Measurements from ENCODE around the gene TSHR. TPM values are rescaled to one million over a fixed set of nuclear protein-coding genes. Genes with fewer than 3 reads are reported as not detected.
"Not testable (repeated sequence)": the region's sequence is repeated elsewhere in the genome, so short reads cannot be mapped to it uniquely, and the experiment has no call there.

Gene TSHR
- total RNA-seq, 1 experiment from 2014 or later: not detected

- DNase-seq (ENCODE audit: low read depth): no peak
Measured at GRCh38 chr14:80951491-80951890, 3.9 kb upstream of the TSHR start.

DNA sequence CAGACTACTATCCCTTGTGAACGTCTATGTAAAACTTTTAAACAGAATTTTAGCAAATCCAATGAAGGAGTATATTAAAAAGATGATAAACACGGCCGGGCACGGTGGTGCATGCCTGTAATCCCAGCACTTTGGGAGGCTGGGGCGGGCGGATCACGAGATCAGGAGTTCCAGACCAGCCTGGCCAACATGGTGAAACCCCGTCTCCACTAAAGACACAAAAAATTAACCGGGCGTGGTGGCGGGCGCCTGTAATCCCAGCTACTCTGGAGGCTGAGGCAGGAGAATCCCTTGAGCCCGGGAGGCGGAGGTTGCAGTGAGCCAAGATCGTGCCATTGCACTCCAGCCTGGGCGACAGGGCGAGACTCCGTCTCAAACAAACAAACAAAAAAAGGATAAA, 2.2 kb upstream of the TSHR start:
- DNase-seq (ENCODE audit: low read depth): not testable (repeated sequence)

DNA sequence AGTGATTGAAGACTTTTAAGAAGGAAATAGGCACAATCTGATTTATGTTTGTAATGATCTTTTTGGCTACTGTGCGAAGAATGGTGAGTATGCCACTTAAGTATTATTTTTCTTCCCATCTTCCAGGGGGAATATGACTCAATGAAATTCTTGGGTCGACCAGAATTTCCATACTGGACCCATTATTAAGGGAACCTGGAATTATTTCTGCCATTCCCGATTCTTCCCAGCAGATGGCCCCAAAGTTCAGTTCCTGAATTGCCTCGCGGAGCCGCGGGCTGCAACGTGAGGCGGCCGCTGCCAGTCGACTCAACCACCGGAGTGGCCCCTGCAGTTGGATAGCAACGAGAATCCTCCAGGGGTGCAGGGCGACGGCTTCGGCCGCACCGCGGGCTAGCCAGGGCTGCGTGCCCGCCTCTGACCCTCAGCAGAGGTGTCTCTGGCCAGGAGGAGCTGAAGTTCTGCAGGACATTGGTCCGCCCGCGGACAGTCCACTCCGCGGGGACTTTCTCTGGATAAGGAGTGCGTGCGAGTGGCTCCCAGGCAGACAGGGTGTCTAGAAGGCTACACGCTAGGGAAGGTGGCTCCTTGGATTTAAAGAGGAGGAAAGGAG, 628 bp upstream of the TSHR start:
- peak; percentile 80 for DNase-seq (ENCODE audit: low read depth)

- no peak for DNase-seq (ENCODE audit: low read depth)
Measured at GRCh38 chr14:80956102-80956501, 681 bp downstream of the TSHR start.

DNA sequence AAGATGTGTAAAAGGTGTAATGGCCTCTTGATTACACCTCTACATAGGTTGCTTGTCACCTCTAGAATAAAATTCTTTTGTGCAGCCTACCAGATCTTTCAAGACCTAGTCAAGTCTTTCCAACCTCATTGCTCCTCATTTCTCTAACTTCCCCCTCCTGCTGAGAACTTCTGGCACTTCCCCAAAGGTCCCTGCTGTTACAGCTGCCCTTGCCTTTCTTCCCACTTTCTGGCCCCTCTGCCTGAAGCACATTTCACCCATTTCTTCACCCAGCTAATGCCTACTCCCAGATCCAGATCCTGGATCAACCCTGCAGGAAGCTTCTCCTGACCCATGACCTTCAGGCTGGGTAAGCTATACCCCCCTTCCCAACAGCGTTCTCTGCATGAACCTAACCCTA, 1.5 kb downstream of the TSHR start:
- DNase-seq (ENCODE audit: low read depth): no peak

GRCh38 chr14:80957613-80958012, 2.2 kb downstream of the TSHR start:
- DNase-seq (ENCODE audit: low read depth): no peak

GRCh38 chr14:80958226-80958625, 2.8 kb downstream of the TSHR start:
- DNase-seq (ENCODE audit: low read depth): no peak

- no peak for DNase-seq (ENCODE audit: low read depth)
Measured at GRCh38 chr14:80958939-80959338, 3.5 kb downstream of the TSHR start.

DNA sequence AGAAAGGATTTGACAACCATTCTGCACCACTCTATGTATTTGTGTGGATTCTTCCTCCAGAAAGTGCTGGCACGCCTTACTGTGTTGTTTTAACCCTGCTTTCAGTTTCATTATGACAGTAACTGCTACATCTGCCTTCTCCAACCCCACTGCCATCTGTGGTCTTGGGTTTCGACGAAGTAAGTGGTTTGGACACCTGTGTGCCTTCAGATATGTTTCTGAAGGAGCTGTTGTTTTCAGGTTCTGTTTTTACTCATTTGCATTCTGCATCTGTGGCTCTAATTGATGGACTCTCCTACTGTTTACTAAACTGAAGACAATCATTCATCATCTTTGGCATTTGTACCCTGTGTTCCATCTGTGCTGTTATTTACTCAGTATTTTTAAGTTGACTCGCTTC, 4.1 kb downstream of the TSHR start:
- no peak for DNase-seq (ENCODE audit: low read depth)

GRCh38 chr14:80965037-80965436, 9.6 kb downstream of the TSHR start:
- no peak for DNase-seq (ENCODE audit: low read depth)

GRCh38 chr14:80973931-80974641, 18.7 kb downstream of the TSHR start:
- peak; percentile 7 for DNase-seq (ENCODE audit: low read depth)

- DNase-seq (ENCODE audit: low read depth): no peak
Measured at GRCh38 chr14:80974679-80975078, 19.3 kb downstream of the TSHR start.

DNA sequence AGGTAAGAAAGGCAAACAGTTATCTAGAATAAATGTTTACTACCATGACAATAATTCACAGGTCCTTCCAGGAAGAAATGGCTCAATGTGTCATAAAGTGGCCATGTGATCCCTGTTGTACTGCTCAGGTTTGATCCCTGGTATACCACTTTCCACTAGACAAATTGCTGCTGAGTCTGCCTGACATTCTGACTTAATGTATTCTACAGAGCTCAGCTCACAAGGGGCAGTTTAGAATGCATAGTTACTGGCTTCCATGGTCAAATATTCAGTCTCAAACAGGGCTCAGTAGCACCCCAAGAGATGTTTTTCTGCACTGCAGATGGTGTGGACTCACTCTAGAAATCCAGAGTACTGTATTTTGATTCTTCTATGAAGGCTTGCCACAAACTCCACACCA, 21.8 kb downstream of the TSHR start:
- no peak for DNase-seq (ENCODE audit: low read depth)

GRCh38 chr14:80978403-80978802, 23.0 kb downstream of the TSHR start:
- no peak for DNase-seq (ENCODE audit: low read depth)

DNA sequence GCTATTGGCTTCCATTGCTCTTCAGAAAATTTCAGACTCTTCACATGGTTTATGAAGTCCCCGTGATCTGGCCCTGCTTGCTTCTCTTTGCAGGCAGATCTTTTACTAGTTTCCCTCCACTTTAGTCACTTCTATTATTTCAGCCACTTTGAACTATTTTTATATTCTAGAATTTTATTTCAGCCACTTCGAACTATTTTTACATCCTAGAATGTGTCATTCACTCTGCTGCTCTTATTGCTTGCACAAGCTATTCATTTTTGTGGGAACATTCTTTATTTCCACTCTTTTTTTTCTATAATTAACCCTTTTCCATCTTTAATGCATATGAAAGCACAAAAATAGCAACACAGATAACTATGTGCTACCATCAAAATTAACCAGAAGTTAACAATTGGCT, 24.5 kb downstream of the TSHR start:
- DNase-seq (ENCODE audit: low read depth): no peak

GRCh38 chr14:80981156-80981555, 25.7 kb downstream of the TSHR start:
- DNase-seq (ENCODE audit: low read depth): no peak

- DNase-seq (ENCODE audit: low read depth): no peak
Measured at GRCh38 chr14:80981673-80982072, 26.3 kb downstream of the TSHR start.

- DNase-seq (ENCODE audit: low read depth): no peak
Measured at GRCh38 chr14:80982711-80983110, 27.3 kb downstream of the TSHR start.

DNA sequence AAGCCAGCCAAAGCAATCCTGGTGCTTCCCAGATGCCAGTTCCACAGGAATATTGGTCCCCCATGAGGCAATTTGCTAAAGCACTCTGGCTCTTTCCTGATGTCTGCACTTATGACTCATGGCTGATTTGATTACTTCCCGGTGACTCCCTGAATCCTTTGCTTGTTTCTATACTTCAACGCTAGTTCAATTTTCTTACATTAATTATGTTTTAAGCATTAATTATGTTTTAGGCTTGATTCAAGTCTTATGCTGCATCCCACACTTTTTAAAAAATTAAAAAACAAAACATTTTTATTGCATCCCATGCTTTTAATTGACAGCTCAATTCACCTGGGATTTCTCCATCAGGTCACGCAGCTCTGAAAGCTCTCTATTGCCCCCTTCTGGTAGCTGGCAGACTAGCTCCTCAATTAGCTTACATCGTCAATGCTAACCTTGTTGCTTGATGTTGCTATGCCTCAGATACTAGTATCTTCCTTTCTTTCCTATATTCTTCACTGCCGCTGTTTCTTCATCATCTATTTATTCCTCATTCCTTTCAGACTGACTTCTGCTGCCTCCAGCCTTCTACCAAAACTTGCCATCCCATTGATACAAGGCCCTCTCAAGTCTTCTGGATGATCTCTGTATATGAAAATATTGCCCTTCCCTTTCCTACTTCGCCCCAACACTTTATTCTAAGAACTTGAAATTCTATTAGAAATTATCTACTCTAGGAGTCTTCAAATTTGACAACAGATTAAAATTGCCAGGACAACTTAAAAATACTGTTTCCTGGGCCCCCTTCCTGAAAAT, 32.0 kb downstream of the TSHR start:
- DNase-seq (ENCODE audit: low read depth): peak; percentile 56

DNA sequence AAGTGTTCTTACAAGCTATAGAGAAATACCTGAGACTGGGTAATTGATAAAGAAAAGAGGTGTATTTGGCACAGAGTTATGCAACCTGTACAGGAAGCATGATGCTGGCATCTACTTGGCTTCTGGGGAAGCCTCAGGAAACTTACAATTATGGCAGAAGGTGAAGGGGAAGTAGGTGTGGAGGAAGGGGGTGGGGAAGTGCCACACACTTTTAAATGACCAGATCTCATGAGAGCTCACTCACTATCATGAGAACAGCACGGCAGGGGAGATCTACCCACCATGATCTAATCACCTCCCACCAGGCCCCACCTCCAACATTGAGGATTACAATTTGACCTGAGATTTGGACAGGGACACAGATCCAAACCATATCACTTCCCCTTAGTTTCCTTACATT, 32.8 kb downstream of the TSHR start:
- no peak for DNase-seq (ENCODE audit: low read depth)

DNA sequence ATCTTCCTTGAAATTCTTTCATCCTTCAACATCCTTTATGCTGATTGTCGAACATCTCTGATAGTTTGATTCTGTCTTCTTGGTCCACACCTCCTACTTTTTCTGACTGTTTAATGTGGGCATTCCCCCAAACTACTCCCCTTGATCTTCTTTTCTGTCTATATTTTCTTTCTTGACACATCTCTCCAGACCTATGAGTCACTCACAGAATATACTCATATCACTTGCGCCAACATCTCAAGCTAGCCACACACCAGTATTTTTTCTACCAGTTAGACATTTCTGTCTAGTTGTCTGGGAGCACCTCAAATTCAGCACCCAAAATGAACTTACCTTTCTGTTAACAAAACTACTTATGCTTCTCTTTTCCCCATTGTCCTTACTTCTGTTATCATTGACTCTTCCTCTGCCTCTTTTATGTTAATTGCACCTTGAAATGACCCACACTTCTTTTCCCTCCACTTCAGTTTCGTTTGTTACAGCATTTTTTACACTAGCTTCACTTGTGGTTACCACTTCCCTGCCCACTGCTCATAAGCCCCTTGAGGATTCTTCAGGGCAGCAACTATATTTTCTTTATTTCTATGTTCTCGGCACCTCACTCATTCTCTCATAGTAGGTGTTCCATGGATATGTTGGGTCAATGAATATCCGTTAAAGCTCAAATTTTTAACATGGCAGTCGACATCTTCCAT, 33.5 kb downstream of the TSHR start:
- DNase-seq (ENCODE audit: low read depth): no peak

DNA sequence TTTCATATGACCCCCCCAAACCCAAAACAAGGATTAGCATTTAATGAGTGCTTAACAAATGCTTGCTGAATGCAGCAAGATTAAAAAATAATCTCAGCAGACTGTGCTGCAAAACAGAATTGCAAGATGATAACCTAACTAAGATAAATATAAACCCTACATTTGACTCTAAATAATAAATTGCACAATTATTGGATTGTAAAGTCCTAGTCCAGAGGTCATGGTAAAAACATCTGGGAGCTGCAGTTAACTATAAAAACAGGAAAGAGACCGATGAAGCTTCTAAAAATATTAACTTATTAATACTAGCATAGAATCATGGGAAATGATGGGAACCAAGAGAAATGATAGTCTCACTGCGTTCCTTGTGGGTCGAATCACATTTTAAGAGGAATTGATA, 37.2 kb downstream of the TSHR start:
- DNase-seq (ENCODE audit: low read depth): no peak

Measured in Daoy (cell line).